Kidney (tissue), 14 donors: ENCODE results near the gene LRCH3. TPM values are rescaled to one million over a fixed set of nuclear protein-coding genes. Genes with fewer than 3 reads are reported as not detected.

Source experiments
- DNase-seq, 5 donors: peaks; one replicate each; pipeline ENCODE4 v3.0.0-alpha.2; 2013 to 2020
- FAIRE-seq: peaks from 2 replicates; lab custom pipeline; 2012; peaks lifted over from hg19 to GRCh38; lab: Jason Lieb, UNC
- H3K27ac ChIP-seq, 2 donors: one replicate each; pipeline ENCODE4 v1.7.0; 2013; ENCODE audit warnings: low read depth in 2 of 2, low read length in 2 of 2, inconsistent platforms in 1 of 2
- H3K27me3 ChIP-seq: one replicate; pipeline ENCODE4 v1.7.1; 2013; ENCODE audit warnings: low read length, inconsistent platforms; ENCODE audit not compliant: control insufficient read depth, insufficient read depth
- H3K36me3 ChIP-seq, 3 donors: one replicate each; pipeline versions ENCODE4 v1.7.0 to v1.7.1; 2013; ENCODE audit warnings: low read length in 3 of 3, control low read depth in 1 of 3, inconsistent platforms in 1 of 3; ENCODE audit not compliant: insufficient read depth in 3 of 3, control insufficient read depth in 2 of 3
- H3K4me1 ChIP-seq, 3 donors: one replicate each; pipeline versions ENCODE4 v1.7.0 to v1.7.1; 2013; ENCODE audit warnings: low read length in 3 of 3, inconsistent platforms in 1 of 3, low read depth in 1 of 3; ENCODE audit not compliant: control insufficient read depth in 2 of 3, insufficient read depth in 2 of 3
- H3K4me3 ChIP-seq, 3 donors: one replicate each; pipeline versions ENCODE4 v1.7.0 to v1.8.1; 2013; ENCODE audit warnings: low read length in 3 of 3, control low read depth in 1 of 3, inconsistent platforms in 1 of 3
- H3K9ac ChIP-seq, 3 donors: one replicate each; pipeline versions ENCODE4 v1.7.0 to v1.7.1; 2013; ENCODE audit warnings: low read length in 3 of 3, control low read depth in 1 of 3, inconsistent platforms in 1 of 3
- H3K9me3 ChIP-seq, 3 donors: one replicate each; pipeline versions ENCODE4 v1.7.0 to v1.7.1; 2013; ENCODE audit warnings: low read length in 3 of 3, control low read depth in 1 of 3, inconsistent platforms in 1 of 3; ENCODE audit not compliant: control insufficient read depth in 2 of 3, insufficient read depth in 1 of 3
- CTCF ChIP-seq: IDR thresholded peaks from 3 replicates; pipeline ENCODE4 v1.5.1; 2012; ENCODE audit warnings: mild to moderate bottlenecking, moderate library complexity, borderline replicate concordance; ENCODE audit not compliant: insufficient read depth; ENCODE audit errors: extremely low read depth
- intact Hi-C: fragments of 100-400 bp; cut with DNase I; formaldehyde crosslinking; loops from one replicate; pipeline ENCODE4 v1.11.1; 2022
- polyA plus RNA-seq: library from polyadenylated mRNA; stranded (reverse); fragments of 350-450 nt; fragmentation: Illumina TruSeq; extraction: RNeasy Lipid Tissue Mini Kit (QIAGEN cat#74804); gene quantifications from one replicate; pipeline ENCODE4 v1.2.3, GENCODE V29; 2014; ENCODE audit warnings: low read depth, low replicate concordance; ENCODE audit not compliant: insufficient read depth
- total RNA-seq: library from RNA; stranded (reverse); fragmentation: NEBNext Ultra II Directional; extraction: Animal tissue kit (Norgen Biotek cat#: 25700); gene quantifications from one replicate; pipeline ENCODE4 v1.2.1, GENCODE V29; 2021
- donor health status: control.
- donor health status: control.
- donor health status: control.
- donor health status: control.
- donor health status: control.
- donor health status: DM: yes; HTN: yes; CAD: no.
- donor health status: Normal renal cell carcinoma (clear cell type).

LRCH3 gene
- total and polyA plus RNA-seq, 2 donors from 2014 or later = 11.6 to 52.0 TPM

GRCh38 chr3:197749601-197750395 lies 41.3 kb upstream of the LRCH3 start, which contains the start of gene FYTTD1:
Gene FYTTD1, plus strand, starts transcription at chr3:197749883. Its CDS starts 89 bp downstream, at chr3:197749972.
- Histone ChIP-seq H3K4me1 (peaks cover 0 to 8% (median 0%) of the 10 kb centered on the region in 3 donors), H3K9ac (peak within 1 kb of the TSS; percentile 80 to 95 (median 94)), H3K27me3 (no peaks in the 10 kb centered on the region), H3K27ac (peak within 1 kb of the TSS; percentile 93 to 97), H3K36me3 (no peaks in the 10 kb centered on the region), H3K4me3 (peak within 1 kb of the TSS; percentile 87 to 95 (median 93)), H3K9me3 (no peaks in the 10 kb centered on the region)
- peak; percentile 44 for TF ChIP-seq CTCF
- FAIRE-seq (no peak), DNase-seq (peak; percentile 89 to 97 (median 94))
- intact Hi-C loops = no loop called here

GRCh38 chr3:197750396-197750831 lies 40.6 kb upstream of the LRCH3 start:
- H3K27ac ChIP-seq = peak overlapping the region; percentile 93 to 97
- H3K9ac ChIP-seq = peak overlapping the region; percentile 80 to 95 (median 94)
- FAIRE-seq (no peak), DNase-seq (peak in 4 of 5 donors; percentile 61 to 90 (median 82))
- H3K27me3 ChIP-seq = no peaks in the 10 kb centered on the region
- no peaks in the 10 kb centered on the region for H3K9me3 ChIP-seq
- peak overlapping the region; percentile 87 to 95 (median 93) for H3K4me3 ChIP-seq
- intact Hi-C loops = no loop called here
- TF ChIP-seq CTCF = no peak
- H3K4me1 ChIP-seq = peaks cover 0 to 8% (median 0%) of the 10 kb centered on the region in 3 donors
- no peaks in the 10 kb centered on the region for H3K36me3 ChIP-seq

- H3K36me3 ChIP-seq = no peaks in the 10 kb centered on the region
- peaks cover 0 to 8% (median 0%) of the 10 kb centered on the region in 3 donors for H3K4me1 ChIP-seq
- H3K9me3 ChIP-seq = no peaks in the 10 kb centered on the region
- peak; percentile 31 to 86 (median 53) for DNase-seq
- intact Hi-C loops = no loop called here
- H3K27me3 ChIP-seq = no peaks in the 10 kb centered on the region
- H3K27ac ChIP-seq = peak overlapping the region; percentile 93 to 97
- no peak for TF ChIP-seq CTCF
- H3K4me3 ChIP-seq = peak overlapping the region; percentile 87 to 95 (median 93)
- FAIRE-seq = no peak
- peak overlapping the region; percentile 80 to 95 (median 94) for H3K9ac ChIP-seq
Measured at GRCh38 chr3:197750858-197751737, 40.0 kb upstream of the LRCH3 start.
